Measurements from ENCODE around the gene MAPK13. TPM values are rescaled to one million over a fixed set of nuclear protein-coding genes. Genes with fewer than 3 reads are reported as not detected.

The MAPK13 gene
- polyA plus RNA-seq, 3 donors = 18.7 to 23.2 (median 20.0) TPM

Other genes with a start within 250 kb of the MAPK13 start
- gene SRPK1, start 209.4 kb upstream of the MAPK13 start, polyA plus RNA-seq (ENCODE audit: insufficient read length in 3 of 3) = 10 to 100 TPM; 47.8 to 52.2 (median 50.1) TPM
- under 1 TPM; 0.27 to 0.67 (median 0.32) TPM for gene SLC26A8, start 105.9 kb upstream of the MAPK13 start, polyA plus RNA-seq (ENCODE audit: insufficient read length in 3 of 3)
- gene MAPK14, start 102.7 kb upstream of the MAPK13 start, polyA plus RNA-seq (ENCODE audit: insufficient read length in 3 of 3) = 10 to 100 TPM; 54.4 to 57.7 (median 54.5) TPM
- 10 to 100 TPM; 42.9 to 45.1 (median 43.8) TPM for gene BRPF3, start 66.2 kb downstream of the MAPK13 start, polyA plus RNA-seq (ENCODE audit: insufficient read length in 3 of 3)
- gene PNPLA1, start 139.5 kb downstream of the MAPK13 start, polyA plus RNA-seq (ENCODE audit: insufficient read length in 3 of 3) = 1 to 10 TPM; 2.1 to 3.1 (median 3.0) TPM
- gene BNIP5, start 206.4 kb downstream of the MAPK13 start, polyA plus RNA-seq (ENCODE audit: insufficient read length in 3 of 3) = under 1 TPM; 0.19 to 0.35 (median 0.20) TPM